Neural crest cell (in vitro differentiated cells): Measurements from ENCODE around the gene UCHL1. TPM values are rescaled to one million over a fixed set of nuclear protein-coding genes. Genes with fewer than 3 reads are reported as not detected.
"Not testable (repeated sequence)": the region's sequence is repeated elsewhere in the genome, so short reads cannot be mapped to it uniquely, and the experiment has no call there.

ENCODE experiments used
- DNase-seq: peaks from one replicate; pipeline ENCODE4 v3.0.0; 2021; ENCODE audit warnings: low read depth, mixed read lengths, low spot score
- H3K27ac Mint-ChIP-seq: one replicate; pipeline ENCODE4 v1.8.0; 2021; ENCODE audit warnings: mild to moderate bottlenecking, mixed read lengths; ENCODE audit not compliant: unreplicated experiment
- H3K27me3 Mint-ChIP-seq: 2 replicates; pipeline ENCODE4 v1.8.0; 2021; ENCODE audit warnings: low read depth, mild to moderate bottlenecking, mixed read lengths
- H3K36me3 Mint-ChIP-seq: 2 replicates; pipeline ENCODE4 v1.8.0; 2021; ENCODE audit warnings: low read depth, mild to moderate bottlenecking, mixed read lengths
- H3K4me1 Mint-ChIP-seq: 2 replicates; pipeline ENCODE4 v1.8.0; 2021; ENCODE audit warnings: mixed read lengths
- H3K4me3 Mint-ChIP-seq: one replicate; pipeline ENCODE4 v1.8.0; 2021; ENCODE audit warnings: mild to moderate bottlenecking, mixed read lengths
- H3K9me3 Mint-ChIP-seq: 2 replicates; pipeline ENCODE4 v1.8.0; 2021; ENCODE audit warnings: mixed read lengths
- total RNA-seq: library from RNA; stranded (reverse); gene quantifications from 2 replicates; pipeline ENCODE4 v1.2.1, GENCODE V29; 2021
- TF ChIP-seq, protein P1 (sequence below): fragments of 200-600 bp; sonication (generic); conservative IDR thresholded peaks from 2 replicates; pipeline ENCODE4 v1.5.0; 2021; ENCODE audit warnings: antibody characterized with exemption, mild to moderate bottlenecking

UCHL1 gene
- total RNA-seq, 1 donor from 2014 or later: 285 TPM

DNA sequence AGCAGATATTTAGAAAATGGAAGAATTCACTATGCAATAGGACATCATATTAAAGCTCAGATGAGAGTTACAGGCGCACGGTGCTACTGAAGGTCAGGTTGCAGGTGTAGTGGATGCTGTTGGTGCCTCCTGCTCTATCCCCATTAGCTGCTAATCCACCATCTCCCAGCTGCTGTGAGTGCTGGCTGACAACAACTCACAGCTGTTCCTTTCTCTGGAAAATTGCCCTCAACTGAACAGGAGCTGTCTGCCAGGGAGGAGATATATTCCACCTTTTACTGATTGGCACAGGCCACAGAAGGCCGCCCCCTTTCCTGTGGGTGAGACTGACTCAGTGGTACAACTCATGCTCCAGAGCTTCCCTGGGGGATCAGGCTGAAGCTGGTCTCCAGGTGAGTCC, 48.7 kb downstream of the UCHL1 start:
- peaks cover 7% of the 10 kb centered on the region for H3K9me3 Mint-ChIP-seq
- H3K27me3 Mint-ChIP-seq: no peaks in the 10 kb centered on the region
- H3K4me3 Mint-ChIP-seq: no peak overlapping the region
- no peak overlapping the region for H3K27ac Mint-ChIP-seq
- H3K36me3 Mint-ChIP-seq: no peaks in the 10 kb centered on the region
- no peaks in the 10 kb centered on the region for H3K4me1 Mint-ChIP-seq
- TF ChIP-seq, protein P1, sequence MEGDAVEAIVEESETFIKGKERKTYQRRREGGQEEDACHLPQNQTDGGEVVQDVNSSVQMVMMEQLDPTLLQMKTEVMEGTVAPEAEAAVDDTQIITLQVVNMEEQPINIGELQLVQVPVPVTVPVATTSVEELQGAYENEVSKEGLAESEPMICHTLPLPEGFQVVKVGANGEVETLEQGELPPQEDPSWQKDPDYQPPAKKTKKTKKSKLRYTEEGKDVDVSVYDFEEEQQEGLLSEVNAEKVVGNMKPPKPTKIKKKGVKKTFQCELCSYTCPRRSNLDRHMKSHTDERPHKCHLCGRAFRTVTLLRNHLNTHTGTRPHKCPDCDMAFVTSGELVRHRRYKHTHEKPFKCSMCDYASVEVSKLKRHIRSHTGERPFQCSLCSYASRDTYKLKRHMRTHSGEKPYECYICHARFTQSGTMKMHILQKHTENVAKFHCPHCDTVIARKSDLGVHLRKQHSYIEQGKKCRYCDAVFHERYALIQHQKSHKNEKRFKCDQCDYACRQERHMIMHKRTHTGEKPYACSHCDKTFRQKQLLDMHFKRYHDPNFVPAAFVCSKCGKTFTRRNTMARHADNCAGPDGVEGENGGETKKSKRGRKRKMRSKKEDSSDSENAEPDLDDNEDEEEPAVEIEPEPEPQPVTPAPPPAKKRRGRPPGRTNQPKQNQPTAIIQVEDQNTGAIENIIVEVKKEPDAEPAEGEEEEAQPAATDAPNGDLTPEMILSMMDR: no peak
- DNase-seq: no peak

DNA sequence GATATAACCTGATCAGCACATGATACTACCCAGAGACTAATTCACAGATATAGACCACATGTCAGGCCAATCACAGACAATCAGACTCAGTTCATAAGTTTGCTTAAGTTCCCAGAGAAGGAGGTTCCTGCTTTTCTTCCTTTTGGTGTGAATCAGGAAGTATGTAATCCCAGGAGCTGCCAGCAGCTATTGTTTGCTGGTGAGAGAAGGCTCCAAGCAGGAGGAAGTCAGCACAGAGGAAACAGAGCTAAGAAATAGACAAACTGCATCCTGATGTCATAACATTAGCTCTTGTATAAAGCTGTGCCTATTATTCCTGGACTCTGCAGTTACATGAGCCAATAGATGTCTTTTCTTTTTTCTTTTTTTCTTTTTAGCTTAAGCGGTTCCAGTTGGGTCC, 50.9 kb downstream of the UCHL1 start:
- no peak for DNase-seq
- Mint-ChIP-seq H3K27ac (no peak overlapping the region), H3K4me3 (no peak overlapping the region), H3K27me3 (no peaks in the 10 kb centered on the region), H3K9me3 (peaks cover 11% of the 10 kb centered on the region), H3K36me3 (no peaks in the 10 kb centered on the region), H3K4me1 (no peaks in the 10 kb centered on the region)
- TF ChIP-seq, protein P1: no peak

DNA sequence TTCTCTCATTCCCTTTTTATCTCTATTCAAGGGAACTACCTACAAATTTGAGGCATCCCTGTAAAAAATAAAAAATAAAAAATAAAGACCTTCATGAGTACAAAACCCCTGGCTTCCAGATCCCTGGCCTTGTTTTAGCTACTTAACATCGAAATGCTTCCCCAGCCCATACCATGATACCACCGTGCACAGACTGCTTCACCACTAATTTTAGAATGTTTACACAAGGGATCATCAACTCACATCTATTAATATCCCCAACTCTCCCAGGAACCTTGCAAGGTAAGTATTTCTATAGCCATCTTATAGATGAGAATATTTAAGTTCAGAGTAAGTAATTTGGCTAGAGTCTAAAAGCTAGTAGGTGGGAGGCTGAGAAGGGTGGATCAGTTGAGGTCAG, 51.7 kb downstream of the UCHL1 start:
- Mint-ChIP-seq H3K36me3 (no peaks in the 10 kb centered on the region), H3K27ac (no peak overlapping the region), H3K9me3 (peaks cover 11% of the 10 kb centered on the region), H3K27me3 (no peaks in the 10 kb centered on the region), H3K4me1 (no peaks in the 10 kb centered on the region), H3K4me3 (no peak overlapping the region)
- no peak for DNase-seq
- TF ChIP-seq, protein P1: no peak

DNA sequence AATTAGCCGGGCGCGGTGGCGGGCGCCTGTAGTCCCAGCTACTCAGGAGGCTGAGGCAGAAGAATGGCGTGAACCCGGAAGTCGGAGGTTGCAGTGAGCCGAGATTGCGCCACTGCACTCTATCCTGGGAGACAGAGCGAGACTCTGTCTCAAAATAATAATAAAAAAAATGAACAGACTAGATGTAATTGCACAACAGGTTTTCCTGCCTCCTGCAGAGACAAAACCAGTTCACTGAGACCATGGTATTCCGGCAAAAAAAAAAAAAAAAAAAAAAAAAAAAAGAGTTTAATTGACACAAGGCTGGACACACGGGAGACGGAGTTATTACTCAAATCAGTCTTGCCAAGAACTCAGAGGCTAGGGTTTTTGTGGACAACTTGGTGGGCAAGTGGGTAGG, 58.7 kb downstream of the UCHL1 start:
- H3K27me3 Mint-ChIP-seq: not testable (repeated sequence)

DNA sequence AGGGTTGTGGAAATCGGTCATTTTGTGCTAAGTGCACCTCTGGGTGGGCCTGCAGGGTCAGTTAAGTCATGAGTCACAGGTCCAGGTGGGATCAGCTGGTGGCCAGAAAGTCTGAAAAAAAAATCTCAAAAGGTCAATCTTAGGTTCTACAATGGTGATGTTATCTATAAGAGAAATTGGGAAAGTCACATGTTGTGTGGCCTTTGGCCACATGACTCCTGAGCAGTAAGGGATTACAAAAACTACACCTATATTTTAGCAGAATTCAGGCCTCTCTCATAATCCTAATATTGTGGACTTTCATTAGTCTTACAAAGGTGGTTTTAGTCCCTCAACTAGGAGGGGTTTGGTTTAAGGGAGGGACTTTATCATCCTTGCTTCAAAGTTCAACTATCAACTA, 59.1 kb downstream of the UCHL1 start:
- TF ChIP-seq, protein P1: no peak
- Mint-ChIP-seq H3K27me3 (no peaks in the 10 kb centered on the region), H3K27ac (no peak overlapping the region), H3K4me3 (no peak overlapping the region), H3K36me3 (no peaks in the 10 kb centered on the region), H3K9me3 (peaks cover 7% of the 10 kb centered on the region), H3K4me1 (no peaks in the 10 kb centered on the region)
- no peak for DNase-seq

More for the DNA sequence above, 58.7 kb downstream of the UCHL1 start:
- not testable (repeated sequence) for H3K4me3 Mint-ChIP-seq, H3K36me3 Mint-ChIP-seq, H3K4me1 Mint-ChIP-seq, DNase-seq, H3K27ac Mint-ChIP-seq, H3K9me3 Mint-ChIP-seq

Other genes with a start within 250 kb of the UCHL1 start
- gene APBB2, start 42.4 kb upstream of the UCHL1 start, total RNA-seq: 68.5 and 72.7 TPM in 2 replicates